GM18907 (cell line): ENCODE results near the gene COL18A1.

Source experiments
- ATAC-seq: cut with Tn5 transposase; IDR thresholded peaks from one replicate; pipeline ENCODE4 v1.9.1; 2021; ENCODE audit warnings: mild to moderate bottlenecking, moderate library complexity; ENCODE audit not compliant: unreplicated experiment

COL18A1 gene

DNA sequence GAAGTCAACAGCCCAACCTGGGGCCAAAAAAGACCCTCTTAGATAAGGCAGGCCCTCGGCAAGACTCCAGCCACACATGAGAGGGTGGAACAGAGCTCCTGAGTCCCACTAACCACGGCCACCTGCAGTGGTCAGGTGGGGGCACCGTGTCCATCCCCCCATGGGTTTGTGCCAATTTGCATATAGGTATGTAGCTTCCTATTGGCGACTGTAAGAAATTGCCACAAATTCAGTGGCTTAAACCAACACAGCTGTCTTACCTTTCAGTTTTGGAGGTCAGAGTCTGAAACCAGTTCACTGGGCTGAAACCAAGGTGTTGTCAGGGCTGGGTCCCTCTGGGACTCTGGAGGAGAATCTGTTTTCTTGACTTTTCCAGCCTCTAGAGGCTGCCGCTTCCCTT lies 59.3 kb downstream of the COL18A1 start:
- no peak for ATAC-seq

DNA sequence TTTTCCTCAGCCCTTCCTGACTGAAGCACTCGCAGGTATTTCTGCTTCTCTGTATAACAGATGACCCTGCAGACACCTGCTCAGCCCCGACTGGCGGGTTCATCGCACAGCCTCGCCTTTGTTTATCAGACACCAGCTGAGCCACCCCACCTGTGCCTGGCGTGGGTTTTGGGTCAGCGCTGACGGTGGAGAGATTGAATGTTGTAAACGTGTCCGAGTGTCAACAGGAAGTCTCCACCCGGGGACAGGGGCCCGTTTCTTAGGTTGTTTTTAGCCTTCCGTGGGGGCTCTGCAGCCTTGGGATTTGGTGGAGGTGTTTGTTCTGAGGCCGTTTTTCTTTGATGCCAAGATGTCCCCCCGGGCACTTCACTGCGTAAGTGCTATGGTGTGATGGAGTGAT lies 60.1 kb downstream of the COL18A1 start:
- no peak for ATAC-seq

DNA sequence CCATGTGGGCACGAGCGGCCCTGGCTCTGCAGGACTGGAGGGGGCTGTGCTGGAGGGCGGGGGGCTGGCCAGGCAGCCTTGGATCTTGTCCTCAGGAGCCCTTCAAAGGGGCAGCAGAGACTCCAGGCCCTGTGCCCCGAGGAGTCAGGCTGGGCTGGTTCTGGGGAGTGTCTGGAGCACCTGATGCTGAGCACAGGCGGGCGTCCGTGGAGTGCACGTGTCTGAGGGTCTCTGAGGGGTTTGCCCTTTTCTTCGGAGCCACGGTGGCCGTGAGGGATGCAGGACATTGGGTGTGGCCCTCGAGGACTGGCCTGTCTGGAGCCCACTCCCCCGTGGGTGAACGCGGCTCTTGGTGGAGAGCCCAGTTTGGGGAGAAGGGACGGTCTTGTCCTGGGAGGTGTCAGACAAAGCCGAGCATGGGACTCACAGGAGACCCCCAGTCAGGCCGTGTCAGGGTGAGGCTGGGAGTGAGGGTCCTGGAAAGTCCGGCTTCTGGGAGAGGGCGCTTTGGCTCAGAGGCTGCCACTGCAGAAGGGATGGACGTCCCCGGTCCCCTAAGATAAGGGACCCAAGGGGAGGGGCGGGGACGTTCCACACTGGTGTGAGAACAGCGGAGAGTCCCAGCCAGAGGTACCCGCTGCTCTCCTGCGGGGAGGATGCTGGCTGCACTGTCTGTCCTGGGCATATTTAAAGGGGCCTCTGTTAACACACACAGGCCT lies 60.8 kb downstream of the COL18A1 start:
- no peak for ATAC-seq

DNA sequence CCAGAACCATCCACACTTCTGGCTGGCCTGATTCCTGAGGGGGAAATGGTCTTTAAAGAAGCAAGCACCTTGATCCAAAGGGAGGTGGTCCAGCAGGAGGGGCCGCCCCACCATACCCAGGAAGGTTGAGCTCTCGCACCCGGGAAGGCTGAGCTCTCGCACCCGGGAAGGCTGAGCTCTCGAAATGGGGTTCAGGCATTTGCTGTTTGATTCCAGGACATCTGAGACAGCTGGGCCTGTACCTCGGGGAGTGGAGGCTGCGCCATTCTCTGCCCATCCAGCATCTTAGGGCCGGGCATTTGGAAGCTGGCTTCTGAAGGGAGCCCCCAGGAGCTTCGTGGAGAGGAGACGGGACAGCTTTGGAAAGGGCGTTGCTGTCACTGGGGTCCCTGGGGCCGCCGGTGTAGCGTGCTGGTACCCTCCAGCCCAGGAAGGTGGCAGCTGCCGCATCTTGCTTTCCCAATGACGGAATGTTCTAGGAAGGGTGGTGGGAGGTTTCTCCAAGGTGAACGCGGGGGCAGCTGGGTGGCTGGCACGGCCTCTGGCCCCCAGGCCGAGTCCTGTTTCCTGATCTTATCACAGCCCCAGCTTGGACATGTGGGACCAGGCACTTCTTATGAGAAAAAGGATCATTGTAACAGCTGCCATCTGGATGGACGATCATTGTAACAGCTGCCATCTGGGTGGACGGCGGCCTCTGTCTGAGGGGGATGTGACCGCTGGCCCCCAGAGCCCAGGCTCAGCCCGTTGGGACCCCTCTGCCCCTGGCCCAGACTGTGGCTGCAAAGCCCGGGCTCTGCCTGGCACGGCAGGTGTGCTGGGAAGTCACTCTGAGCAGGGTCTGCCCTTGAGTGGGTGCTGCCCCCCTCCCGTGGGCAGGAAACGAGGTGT lies 61.6 kb downstream of the COL18A1 start:
- ATAC-seq = no peak

DNA sequence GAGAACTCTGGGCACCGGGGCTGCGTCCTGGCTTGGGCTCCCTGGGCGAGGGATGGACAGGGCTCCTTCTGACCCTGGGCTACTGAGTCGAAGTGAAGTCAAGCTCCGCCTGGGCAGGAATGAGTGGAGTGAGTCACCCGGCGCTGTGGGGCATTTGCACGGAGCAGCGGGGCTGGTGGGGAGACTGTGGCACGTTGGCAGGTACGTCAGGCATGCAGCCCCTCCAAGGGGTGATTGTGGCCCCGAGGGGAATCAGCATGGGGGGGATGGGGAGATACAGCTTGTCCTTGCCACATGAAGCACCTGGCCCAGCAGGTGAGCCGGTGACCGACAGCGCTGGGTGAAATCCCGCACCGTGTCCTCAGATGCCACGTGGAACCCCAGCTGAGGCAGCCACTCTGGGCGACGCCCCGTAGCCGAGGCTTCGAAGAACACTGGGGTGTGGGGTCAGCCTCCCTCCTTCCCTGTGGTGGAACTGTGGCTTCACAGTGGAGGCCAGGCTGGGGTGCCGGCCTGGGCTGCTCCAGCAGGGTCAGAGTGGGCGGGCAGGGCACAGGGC lies 62.3 kb downstream of the COL18A1 start:
- ATAC-seq = no peak

DNA sequence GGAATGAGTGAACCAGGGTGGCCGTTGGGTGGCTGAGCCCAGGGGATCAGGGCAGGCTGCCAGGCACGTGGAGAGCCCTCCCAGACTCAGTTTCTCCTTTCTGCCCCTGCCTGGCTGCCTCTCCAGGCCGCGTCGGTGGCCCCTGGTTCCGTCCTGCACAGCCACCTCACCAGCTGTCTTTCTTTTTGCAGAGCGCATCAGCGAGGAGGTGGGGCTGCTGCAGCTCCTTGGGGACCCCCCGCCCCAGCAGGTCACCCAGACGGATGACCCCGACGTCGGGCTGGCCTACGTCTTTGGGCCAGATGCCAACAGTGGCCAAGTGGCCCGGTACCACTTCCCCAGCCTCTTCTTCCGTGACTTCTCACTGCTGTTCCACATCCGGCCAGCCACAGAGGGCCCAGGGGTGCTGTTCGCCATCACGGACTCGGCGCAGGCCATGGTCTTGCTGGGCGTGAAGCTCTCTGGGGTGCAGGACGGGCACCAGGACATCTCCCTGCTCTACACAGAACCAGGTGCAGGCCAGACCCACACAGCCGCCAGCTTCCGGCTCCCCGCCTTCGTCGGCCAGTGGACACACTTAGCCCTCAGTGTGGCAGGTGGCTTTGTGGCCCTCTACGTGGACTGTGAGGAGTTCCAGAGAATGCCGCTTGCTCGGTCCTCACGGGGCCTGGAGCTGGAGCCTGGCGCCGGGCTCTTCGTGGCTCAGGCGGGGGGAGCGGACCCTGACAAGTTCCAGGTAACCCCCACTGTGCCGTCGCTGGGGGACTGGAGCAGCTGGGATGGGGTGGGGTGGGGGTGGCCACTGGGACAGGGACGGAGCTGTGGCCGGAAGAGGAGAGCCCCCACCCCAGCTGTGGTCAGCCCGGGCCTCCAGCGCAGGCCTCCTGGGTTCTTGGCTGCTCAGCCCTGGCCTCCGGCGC lies 63.3 kb downstream of the COL18A1 start:
- ATAC-seq = no peak

DNA sequence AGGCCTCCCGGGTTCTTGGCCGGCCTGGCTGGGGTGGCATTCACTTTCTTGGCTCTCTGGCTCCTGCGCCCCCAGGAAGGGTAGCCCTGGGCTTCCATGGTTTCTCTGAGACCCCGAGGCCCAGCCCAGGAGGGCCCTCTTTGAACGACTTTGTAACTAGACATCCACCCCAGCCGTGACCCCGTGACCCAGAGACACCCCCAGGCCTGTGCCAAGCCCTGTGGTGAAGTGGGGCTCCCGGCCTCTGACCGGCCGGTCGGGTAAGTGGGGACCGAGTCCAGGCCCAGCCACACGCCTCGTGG lies 64.0 kb downstream of the COL18A1 start:
- no peak for ATAC-seq

DNA sequence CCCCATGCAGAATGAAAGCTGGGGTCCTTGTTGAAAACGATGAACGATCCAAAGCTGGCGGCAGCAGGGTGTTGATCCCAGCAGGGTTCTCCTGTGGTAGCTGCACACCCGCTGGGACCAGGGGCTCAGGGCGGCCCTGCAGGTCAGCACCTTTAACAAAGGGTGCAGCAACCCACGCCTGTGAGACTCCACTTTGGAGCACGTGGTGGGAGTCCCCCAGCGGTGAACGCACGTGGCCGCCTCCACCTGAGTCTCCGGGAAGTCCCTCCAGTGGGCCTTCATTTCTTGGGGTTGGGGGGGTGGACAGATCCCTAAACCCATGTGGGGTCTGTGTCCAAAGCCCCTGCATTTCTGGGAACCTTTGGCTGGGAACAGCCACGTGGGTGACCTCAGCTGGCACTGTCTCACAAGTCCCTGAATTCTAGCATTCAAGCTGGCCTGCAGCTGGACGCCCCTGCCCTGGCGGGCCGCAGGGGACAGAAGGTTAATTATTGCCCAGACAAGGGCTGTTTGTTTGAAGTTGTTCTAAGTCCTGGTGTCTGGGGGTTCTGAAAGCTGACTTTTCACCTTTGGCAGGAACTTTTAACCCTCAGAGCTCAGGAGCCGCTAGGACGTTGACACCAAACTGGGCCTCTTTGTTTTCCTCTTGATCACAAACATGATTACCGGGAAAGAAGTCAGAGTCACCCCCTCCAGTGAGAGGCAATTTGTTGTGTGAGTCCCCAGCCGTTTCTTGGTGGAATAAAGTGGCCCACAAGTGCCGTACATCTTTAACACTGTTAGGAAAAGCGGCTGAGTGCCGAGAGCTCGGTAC lies 64.5 kb downstream of the COL18A1 start:
- ATAC-seq = no peak

DNA sequence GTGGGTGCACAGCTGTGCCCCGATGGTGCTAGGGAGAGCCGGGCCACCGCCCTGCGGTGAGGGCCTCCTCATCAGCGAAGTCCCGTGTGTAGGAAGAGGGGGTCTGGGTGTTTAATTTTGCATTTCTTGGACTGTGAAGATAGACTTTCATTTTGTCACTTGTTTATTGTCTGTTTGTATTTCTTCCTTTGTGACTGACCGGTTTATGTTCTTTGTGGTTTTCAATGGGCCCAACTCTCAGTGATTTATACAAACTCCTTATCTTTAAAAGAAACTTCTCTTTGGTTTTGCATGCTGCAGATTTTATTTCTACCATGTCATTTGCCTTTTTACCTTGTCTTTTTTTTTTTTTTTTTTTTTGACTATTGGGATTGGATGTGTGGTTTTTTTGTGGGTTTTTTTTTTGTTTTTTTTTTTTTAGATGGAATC lies 65.1 kb downstream of the COL18A1 start:
- ATAC-seq = no peak

DNA sequence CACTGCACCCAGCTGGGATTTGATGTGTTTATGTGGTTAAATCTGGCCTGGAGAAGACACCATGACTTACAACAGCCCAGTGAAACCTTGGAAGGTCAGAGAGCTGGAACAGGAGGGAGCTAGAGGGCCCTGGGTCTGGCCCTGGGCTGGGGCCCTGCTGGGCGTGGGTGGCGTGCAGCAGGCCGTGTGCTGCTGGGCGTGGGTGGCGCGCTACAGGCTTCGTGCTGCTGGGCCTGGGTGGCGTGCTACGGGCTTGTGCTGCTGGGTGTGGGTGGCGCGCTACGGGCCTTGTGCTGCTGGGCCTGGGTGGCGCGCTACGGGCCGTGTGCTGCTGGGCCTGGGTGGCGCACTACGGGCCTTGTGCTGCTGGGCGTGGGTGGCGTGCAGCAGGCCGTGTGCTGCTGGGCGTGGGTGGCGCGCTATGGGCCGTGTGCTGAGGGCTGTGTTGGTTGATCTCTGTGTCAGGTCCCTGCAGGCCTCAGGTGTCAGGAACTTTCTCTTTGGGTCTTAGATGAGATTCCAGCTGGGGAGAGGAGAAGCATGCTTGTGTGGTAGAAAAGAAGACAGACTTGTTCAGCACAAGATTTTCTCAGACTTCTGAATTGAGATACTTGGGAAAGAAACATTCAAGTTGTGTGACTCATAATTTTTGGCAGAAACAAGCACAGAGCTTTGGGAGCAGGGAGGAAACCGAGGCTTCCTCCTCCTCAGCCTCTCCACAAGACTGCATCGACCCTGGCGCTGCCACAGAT lies 66.0 kb downstream of the COL18A1 start:
- ATAC-seq = no peak

DNA sequence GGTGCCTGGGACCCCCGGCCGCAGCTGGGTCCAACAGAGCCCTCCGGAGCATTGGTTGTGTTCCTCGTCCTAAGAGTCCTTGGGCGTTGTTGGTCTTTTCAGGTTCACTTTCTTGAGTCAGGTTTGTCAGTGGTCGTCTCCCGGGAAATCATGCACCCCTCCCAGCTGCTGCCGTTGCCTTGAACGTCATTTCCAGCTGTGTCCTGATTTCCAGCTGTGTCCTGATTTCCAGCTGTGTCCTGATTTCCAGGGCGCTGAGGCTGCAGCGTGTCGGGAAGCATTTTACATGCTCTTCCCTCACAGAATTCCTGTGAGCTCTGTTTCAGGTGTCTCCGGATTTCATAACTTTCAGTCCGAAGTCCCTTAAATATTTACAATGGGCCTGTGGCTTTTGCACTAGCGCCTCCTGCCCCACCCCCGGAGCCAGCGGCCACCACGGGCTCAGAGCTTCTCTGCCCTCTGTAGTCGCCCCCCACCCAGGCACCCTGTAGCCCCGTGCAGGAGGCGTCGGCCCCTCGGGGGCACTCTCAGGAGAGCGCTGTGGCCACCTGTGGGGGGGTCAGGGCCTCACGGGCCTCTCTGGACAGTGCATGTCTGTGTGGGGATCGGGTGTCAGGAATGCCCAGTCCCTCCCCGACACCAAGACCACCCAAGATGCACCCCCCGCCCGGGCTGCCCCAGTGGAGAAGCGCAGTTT lies 66.7 kb downstream of the COL18A1 start:
- no peak for ATAC-seq

DNA sequence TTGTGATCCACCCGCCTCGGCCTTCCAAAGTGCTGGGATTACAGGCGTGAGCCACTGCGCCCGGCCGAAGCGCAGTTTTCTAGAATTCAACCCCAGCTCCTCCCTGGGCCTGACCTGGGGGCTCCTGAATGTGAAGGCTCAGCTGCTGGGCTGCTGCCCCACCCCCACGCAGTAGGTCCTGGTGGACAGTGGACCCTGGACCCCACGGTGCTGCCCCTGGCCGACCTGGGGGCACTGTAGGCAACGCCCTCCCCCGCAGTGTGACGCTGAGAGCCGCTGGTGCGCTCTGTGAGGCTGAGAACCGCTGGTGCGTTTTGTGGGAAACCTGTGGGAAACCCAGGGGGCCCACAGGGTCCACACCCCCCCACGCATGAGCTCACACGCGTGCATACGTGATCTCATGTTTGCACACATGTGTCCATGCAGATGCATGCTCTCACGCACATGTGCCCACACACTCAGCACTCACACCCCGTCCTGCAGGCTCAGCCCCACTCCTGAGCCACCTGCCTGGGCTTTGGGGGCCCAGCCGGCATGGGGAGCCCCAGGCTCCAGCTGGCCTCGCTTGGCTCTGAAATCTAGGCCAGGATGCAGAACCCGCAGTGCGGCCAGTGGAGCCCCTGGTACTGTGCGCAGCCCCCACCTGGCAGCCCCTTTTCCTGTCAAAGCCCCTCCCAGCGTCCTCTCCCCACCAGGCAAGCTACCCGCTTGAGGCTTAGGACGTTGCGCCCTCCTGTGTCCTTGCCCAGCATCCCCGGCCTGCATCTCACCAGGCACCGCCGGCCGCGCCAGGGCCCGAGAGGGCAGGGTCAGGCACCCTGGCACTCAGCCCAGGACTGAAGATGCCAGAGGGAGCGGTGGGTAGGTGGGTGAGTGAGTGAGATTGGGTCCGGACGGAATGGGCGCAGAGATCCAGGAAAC lies 67.7 kb downstream of the COL18A1 start:
- ATAC-seq = no peak

DNA sequence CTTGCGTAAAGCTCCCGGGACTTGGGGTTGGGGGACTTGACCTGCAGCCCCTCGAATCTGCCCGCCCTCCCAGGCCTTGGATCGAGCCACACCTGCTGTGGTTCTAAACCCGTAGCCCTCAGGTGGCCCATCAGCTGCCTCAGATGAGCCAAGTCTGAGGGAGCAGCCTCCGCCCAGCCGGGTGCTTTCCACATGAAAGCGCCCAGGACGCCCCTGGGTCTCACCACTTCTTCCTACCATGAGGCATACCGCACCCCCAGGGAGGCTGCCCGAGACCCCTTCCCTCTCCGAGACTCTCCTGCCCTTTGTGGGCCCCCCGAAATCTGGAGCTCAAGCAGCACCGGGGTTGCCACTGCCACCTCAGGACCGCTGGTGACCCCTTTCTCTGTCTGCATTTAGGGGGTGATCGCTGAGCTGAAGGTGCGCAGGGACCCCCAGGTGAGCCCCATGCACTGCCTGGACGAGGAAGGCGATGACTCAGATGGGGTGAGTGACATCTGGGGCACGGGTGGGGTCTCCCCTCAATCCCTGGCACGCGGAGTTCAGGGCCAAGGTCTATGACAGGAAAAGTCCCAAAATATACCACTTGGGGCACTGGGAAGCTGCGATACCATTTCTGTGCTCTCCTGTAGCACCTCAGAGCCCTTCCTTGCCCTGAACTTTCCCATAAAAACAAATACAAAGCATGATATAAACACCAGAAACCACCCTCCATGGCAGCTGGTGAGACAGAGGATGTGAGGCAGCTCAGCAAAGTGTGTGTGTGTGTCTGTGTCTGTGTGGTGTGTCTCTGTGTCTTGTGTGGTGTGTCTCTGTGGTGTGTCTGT lies 68.7 kb downstream of the COL18A1 start:
- no peak for ATAC-seq

DNA sequence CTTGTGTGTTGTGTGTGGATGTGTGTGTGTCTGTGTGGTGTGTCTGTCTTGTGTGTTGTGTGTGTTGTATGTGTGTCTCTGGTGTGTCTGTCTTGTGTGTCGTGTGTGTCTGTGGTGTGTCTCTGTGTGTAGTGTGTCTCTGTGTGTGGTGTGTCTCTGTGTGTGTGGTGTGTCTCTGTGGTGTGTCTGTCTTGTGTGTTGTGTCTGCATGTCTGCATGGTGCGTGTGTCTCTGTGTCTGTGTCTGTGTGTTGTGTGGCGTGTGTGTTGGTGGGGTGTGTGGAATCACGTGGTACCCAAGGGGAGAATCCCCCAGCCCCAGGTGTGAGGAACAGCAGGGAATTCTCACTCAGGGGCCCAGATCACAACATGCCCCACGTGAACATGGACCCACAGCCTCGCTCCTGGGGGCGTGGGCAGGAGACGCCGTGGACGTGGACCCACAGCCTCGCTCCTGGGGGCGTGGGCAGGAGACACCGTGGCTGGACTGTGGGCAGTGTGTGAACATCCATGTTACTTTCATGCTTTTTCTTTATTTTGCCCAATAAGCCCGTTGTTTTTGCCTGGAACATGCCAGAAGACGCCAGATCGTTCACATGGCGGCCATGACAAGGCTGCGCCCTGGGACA lies 69.5 kb downstream of the COL18A1 start:
- ATAC-seq = no peak

DNA sequence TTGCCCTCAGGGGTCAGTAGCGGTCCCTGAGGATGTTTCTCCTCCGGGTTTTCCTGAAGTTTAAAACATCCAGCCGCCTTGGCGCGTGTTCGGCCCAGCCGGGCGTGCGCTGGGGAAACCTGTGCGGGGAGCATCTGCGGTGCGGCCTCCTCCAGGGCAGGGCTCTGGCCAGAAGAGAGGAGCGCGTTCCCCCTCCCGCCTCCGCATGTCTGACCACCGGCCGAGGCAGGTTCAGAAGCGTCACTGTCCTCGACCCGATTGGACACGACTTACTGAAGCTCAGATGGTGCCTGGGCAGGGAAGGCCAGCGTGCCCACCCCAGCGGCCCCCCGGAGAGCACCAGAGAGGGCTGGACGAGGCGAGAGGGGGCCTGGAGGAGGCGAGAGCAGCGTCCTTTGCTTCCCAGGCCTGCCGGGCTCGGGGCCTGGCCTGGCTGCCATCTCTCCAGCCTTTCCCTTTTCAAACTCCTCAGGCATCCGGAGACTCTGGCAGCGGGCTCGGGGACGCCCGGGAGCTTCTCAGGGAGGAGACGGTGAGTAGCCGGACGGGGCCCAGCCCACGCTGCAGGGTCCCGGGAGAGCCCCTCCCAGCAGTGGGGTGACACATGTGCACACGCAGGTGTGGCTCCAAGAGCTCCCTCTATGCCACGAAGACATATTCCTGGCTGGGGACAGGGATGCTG lies 70.2 kb downstream of the COL18A1 start:
- ATAC-seq = no peak
